Epithelial cell of esophagus (primary cell): Measurements from ENCODE around the gene TSSC4.

Source experiments
- DNase-seq: peaks from one replicate; pipeline ENCODE4 v3.0.0; 2010; ENCODE audit warnings: low read depth
- H3K4me3 ChIP-seq: 2 replicates; pipeline ENCODE4 v1.5.1; 2011; ENCODE audit warnings: mild to moderate bottlenecking, low read length, control low read depth
- CTCF ChIP-seq: IDR thresholded peaks from 2 replicates; pipeline ENCODE4 v1.5.1; 2011; ENCODE audit warnings: low read depth, mild to moderate bottlenecking, low read length, control low read depth, inconsistent platforms; ENCODE audit not compliant: insufficient read depth; ENCODE audit errors: missing control alignments

The TSSC4 gene

GRCh38 chr11:2423157-2424025 lies 22.8 kb downstream of the TSSC4 start:
- TF ChIP-seq CTCF: no peak
- H3K4me3 ChIP-seq: no peak overlapping the region
- no peak for DNase-seq

DNA sequence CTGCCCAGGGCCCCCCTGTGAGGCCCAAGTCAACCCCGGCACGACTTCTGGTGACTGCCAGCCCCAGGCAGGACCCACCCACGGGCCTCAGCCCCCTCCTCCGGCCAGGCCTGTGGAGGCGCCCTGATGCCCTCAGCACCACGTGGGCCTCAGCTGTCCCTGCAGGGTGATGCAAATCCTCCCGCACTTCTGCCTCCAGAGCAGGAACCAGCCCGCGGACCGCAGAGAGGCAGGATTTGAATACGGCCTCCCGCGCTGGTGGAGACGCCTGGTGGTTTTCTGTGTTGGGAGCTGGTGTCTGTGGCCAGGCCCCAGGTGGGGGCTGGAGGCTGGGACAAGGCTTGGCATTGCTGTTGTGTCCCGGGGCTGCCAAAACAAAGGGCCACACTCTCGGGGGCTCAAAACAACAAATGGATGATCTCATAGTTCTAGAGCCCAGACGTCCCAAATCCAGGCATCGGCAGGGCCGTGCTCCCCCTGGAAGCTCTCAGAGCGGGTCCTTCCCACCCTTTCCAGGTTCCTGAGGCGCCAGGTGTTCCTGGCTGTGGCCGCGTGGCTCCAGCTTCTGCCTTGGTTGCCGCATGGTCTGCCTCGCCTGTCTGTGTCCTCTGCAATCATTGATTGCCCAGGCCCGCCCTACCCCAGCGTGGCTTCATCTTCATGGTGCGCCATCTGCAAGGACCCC lies 24.4 kb downstream of the TSSC4 start:
- no peak overlapping the region for H3K4me3 ChIP-seq
- no peak for TF ChIP-seq CTCF
- DNase-seq: no peak

DNA sequence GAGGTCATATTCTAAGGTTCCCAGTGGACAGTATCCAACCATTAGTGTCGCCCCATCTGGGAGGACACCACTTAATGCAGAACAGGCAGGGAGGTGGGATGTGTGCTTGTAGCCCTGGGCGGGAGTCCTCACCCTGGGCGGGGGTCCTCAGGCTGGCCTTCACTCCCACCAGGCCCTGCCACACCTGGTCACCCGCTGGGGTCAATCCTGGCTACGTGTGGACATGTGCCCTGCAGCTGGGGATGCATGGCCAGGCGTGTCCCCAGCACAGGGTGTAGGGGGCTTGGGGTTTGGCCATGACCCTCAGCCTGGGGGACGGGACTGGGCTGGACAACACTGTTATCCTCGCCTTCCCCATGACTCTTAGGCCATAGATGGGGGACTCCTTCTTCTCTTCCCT lies 25.0 kb downstream of the TSSC4 start:
- no peak for TF ChIP-seq CTCF
- H3K4me3 ChIP-seq: no peak overlapping the region
- no peak for DNase-seq

DNA sequence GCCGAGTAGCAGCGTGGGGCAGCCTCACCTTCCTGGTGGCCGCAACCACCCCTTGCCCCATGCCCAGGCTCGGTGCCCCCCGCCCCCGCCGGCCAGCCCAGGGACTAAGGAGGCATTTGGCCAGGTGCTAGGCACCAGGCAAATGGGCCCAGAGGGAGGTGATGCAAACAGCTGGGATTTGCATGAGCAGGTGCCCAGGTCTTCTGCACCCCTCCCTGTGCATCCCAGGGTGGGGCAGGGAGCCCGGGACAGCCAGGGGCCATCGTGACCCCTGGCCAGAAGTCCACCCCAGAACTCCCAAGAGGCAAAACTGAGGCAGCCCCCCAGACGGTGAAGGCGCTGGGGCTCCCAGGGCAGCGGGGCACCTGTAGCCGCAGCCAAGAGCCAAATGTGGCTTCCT lies 25.7 kb downstream of the TSSC4 start:
- TF ChIP-seq CTCF: no peak
- H3K4me3 ChIP-seq: no peak overlapping the region
- no peak for DNase-seq

DNA sequence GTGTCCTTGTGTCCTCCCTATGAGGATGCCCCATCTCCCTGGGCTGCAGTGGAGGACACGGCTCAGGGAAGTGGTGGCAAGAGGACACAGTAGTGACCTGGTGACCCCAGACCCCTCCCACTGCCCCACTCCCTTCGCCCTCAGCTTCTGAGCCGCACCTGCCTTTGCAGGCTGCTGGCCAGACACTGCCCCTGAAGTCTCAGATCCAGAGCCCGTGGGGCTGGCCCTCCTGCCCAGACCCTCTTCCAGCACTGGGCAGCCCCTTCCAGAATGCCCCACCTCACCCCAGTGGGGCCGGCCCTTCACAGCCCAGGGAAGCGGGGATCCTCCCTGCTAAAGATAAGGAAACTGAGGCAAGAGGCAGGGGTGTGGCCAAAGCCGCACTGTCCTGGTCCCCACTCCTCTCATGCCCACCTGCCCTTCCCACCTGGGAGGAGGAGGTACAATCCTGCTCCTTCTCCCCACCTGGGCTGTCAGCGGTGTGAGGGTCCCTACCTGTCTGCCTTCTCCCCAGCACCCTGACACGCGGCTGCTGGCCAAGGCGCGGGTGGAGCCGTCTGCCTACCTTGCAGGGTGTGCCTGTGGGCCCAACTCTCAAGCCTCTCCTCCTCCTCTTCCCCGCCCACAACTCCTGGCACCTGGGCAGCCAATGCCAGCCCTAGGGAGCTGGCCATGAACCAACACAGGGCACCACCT lies 26.4 kb downstream of the TSSC4 start:
- DNase-seq: no peak
- TF ChIP-seq CTCF: no peak

DNA sequence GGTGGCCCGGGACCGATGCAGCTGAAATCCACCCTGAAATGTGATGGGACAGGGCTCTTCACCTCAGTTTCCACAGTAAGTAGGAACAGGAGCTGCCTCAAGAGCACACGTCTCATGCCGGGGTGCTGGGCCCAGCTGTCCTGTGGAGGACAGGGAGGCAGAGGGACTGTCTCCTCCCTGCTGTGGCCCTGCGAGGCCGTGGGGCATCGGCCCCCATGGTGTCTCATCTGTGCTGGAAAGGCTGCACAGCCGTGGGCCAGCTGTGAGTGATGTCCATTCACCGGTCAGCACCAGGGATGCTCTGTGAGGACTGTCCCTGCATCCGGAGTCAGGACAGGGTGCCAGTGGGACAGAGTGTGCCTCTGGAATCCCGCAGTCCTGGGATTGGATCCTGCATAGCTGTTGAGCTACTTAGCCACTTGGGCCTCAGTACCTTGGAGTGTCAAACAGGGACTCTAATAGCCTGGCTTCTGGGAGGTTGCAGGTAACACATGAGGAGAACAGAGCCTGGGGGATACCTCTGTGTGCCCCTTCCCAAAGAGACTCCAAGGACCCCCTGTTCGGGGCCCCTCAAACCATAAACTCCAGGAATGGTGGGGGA lies 27.3 kb downstream of the TSSC4 start:
- no peak for TF ChIP-seq CTCF
- H3K4me3 ChIP-seq: no peak overlapping the region
- DNase-seq: no peak

More for the DNA sequence above, 26.4 kb downstream of the TSSC4 start:
- H3K4me3 ChIP-seq: no peak overlapping the region
